HepG2 (cell line): ENCODE data around the gene SLC5A5. TPM values are rescaled to one million over a fixed set of nuclear protein-coding genes. Genes with fewer than 3 reads are reported as not detected.
"Not testable (repeated sequence)": the region's sequence is repeated elsewhere in the genome, so short reads cannot be mapped to it uniquely, and the experiment has no call there.

ENCODE experiments used
- ATAC-seq: fragments of 200-7000 bp; cut with Tn5 transposase; 3 replicates; pipeline ENCODE4 v1.9.1; 2020; ENCODE audit warnings: mild to moderate bottlenecking, moderate library complexity
- BruUV-seq: library from RNA; stranded (reverse); fragments of 400-500 nt; replicated peaks from 2 replicates; lab custom pipeline; 2021; lab: Mats Ljungman, UMichigan
- CTCF ChIA-PET: fragments of 300-600 bp; formaldehyde crosslinking; extraction: SDS; loops from one replicate; lab custom pipeline; 2021; ENCODE audit warnings: low total read pairs, inconsistent platforms, low intra/inter-chr PET ratio; lab: Yijun Ruan, JAX
- POLR2A ChIA-PET: fragments of 350-600 bp; sonication (Branson Sonifier 250); formaldehyde crosslinking; loops from one replicate; lab custom pipeline; 2020; ENCODE audit warnings: antibody characterized with exemption, inconsistent platforms; lab: Yijun Ruan, JAX
- DNase-seq: peaks from one replicate; pipeline ENCODE4 v3.0.0-alpha.2; 2015; ENCODE audit warnings: low spot score
- FAIRE-seq: peaks from 3 replicates; lab custom pipeline; 2011; peaks lifted over from hg19 to GRCh38; lab: Jason Lieb, UNC
- H2AFZ ChIP-seq: one replicate; pipeline ENCODE4 v1.6.1; 2011; ENCODE audit warnings: low read length, inconsistent platforms
- H3K27ac ChIP-seq: fragments of 300-600 bp; 3 replicates; pipeline ENCODE4 v1.8.0; 2011; ENCODE audit warnings: mixed run types, mild to moderate bottlenecking, mixed read lengths, low read length, inconsistent platforms; ENCODE audit not compliant: insufficient read depth; ENCODE audit errors: extremely low read length
- H3K27me3 ChIP-seq, 2 experiments: fragments of 200-600 bp in 1 of 2; 2 replicates in 1 of 2; 3 replicates in 1 of 2; pipeline versions ENCODE4 v1.6.0 to v1.8.0; 2011; ENCODE audit warnings: low read length in 2 of 2, mild to moderate bottlenecking in 2 of 2, moderate library complexity in 2 of 2, inconsistent platforms in 1 of 2; ENCODE audit not compliant: insufficient read depth in 2 of 2, control insufficient read depth in 1 of 2
- H3K36me3 ChIP-seq, 2 experiments: fragments of 200-600 bp in 1 of 2; replicated peaks in 1 of 2; 2 replicates in 1 of 2; 3 replicates in 1 of 2; pipeline versions ENCODE4 v1.5.1 to v1.8.0; 2011; ENCODE audit warnings: low read length in 2 of 2, inconsistent platforms in 1 of 2; ENCODE audit not compliant: insufficient read depth in 2 of 2, control insufficient read depth in 1 of 2
- H3K4me1 ChIP-seq: 2 replicates; pipeline ENCODE4 v1.5.1; 2012; ENCODE audit warnings: low read length, inconsistent platforms; ENCODE audit not compliant: insufficient read depth
- H3K4me2 ChIP-seq: 2 replicates; pipeline ENCODE4 v1.6.0; 2011; ENCODE audit warnings: low read depth, low read length, inconsistent platforms
- H3K4me3 ChIP-seq, 3 experiments: fragments of 200-600 bp in 1 of 3; sonication (generic), shearing (Covaris generic) in 1 of 3; replicated peaks in 1 of 3; 2 replicates each; pipeline ENCODE4 v1.5.1; 2011 to 2016; ENCODE audit warnings: low read length in 3 of 3, inconsistent platforms in 2 of 3, low read depth in 2 of 3, mild to moderate bottlenecking in 2 of 3, control low read depth in 1 of 3, mixed read lengths in 1 of 3; ENCODE audit not compliant: insufficient read depth in 1 of 3
- H3K79me2 ChIP-seq: one replicate; pipeline ENCODE4 v1.6.1; 2011; ENCODE audit warnings: low read length, inconsistent platforms; ENCODE audit not compliant: insufficient read depth
- H3K9ac ChIP-seq: 2 replicates; pipeline ENCODE4 v1.6.0; 2011; ENCODE audit warnings: mild to moderate bottlenecking, low read depth, low read length, inconsistent platforms; ENCODE audit not compliant: insufficient read depth
- H3K9me3 ChIP-seq: 2 replicates; pipeline ENCODE4 v1.5.1; 2012; ENCODE audit warnings: mild to moderate bottlenecking, low read length
- H4K20me1 ChIP-seq: 2 replicates; pipeline ENCODE4 v1.6.0; 2011; ENCODE audit warnings: inconsistent platforms, mild to moderate bottlenecking, low read length, moderate library complexity; ENCODE audit not compliant: insufficient read depth
- ARNTL ChIP-seq: sonication (generic); formaldehyde crosslinking; IDR thresholded peaks from 2 replicates; pipeline ENCODE4 v1.4.0; 2020; ENCODE audit warnings: mild to moderate bottlenecking, missing genetic modification reagents
- KDM6A ChIP-seq: IDR thresholded peaks from 2 replicates; pipeline ENCODE4 v1.6.1; 2016; ENCODE audit warnings: low read depth
- NFYC ChIP-seq: IDR thresholded peaks from 2 replicates; pipeline ENCODE4 v1.6.1; 2016; ENCODE audit warnings: missing genetic modification reagents, missing compliant biosample characterization
- NR3C1 ChIP-seq: sonication (generic); formaldehyde crosslinking; IDR thresholded peaks from 2 replicates; pipeline ENCODE4 v1.4.0; 2020; ENCODE audit warnings: missing genetic modification reagents
- SIX1 ChIP-seq: sonication (generic); formaldehyde crosslinking; IDR thresholded peaks from 2 replicates; pipeline ENCODE4 v1.4.0; 2020; ENCODE audit warnings: missing genetic modification reagents, borderline replicate concordance
- ZFP36L2 ChIP-seq: sonication (generic); formaldehyde crosslinking; IDR thresholded peaks from 2 replicates; pipeline ENCODE4 v1.4.0; 2020; ENCODE audit warnings: missing genetic modification reagents
- WGBS: methylation state at CpG from one replicate; pipeline ENCODE4 v1.1.6; 2017; ENCODE audit warnings: low lambda C conversion rate; 5-methylcytosine and 5-hydroxymethylcytosine counted together
- in situ Hi-C: cut with HindIII; loops from 2 replicates; pipeline ENCODE4 v1.10.0; 2017; ENCODE audit warnings: low pct_unique_long_range_greater_than_20kb; ENCODE audit not compliant: extremely low pct_ligation_motif_present
- intact Hi-C: fragments of 100-400 bp; cut with micrococcal nuclease; formaldehyde crosslinking; loops from one replicate; pipeline ENCODE4 v1.10.0; 2022; ENCODE audit not compliant: unreplicated experiment
- polyA plus RNA-seq, 8 experiments: library from polyadenylated mRNA; depleted of rRNA in 3 of 8; stranded (reverse) in 7 of 8; unstranded in 1 of 8; fragments of >200 nt; fragmentation: Illumina TruSeq in 4 of 8; extraction: Trizol in 4 of 8; gene quantifications; 2 replicates each; pipeline versions ENCODE4 v1.2.1 to v1.2.3, GENCODE V29; 2011 to 2016; ENCODE audit warnings: low read depth in 4 of 8, missing spikeins in 1 of 8, mixed read lengths in 1 of 8; ENCODE audit not compliant: insufficient read depth in 1 of 8
- total RNA-seq, 5 experiments: library from RNA; depleted of rRNA; stranded (reverse); fragments of >200 nt; fragmentation: Illumina TruSeq; extraction: Trizol; gene quantifications; 2 replicates each; pipeline ENCODE4 v1.2.3, GENCODE V29; 2016; ENCODE audit warnings: low read depth in 1 of 5
- TF ChIP-seq, protein P1 (sequence below): sonication (generic); formaldehyde crosslinking; IDR thresholded peaks from 2 replicates; pipeline ENCODE4 v1.8.0; 2022; ENCODE audit warnings: missing genetic modification reagents, mild to moderate bottlenecking, inconsistent platforms, borderline replicate concordance

The SLC5A5 gene
- total and polyA plus RNA-seq, 2 of the 13 experiments (the other 11 are each of a cell fraction or from before 2014, with no cell fraction given): not detected

DNA sequence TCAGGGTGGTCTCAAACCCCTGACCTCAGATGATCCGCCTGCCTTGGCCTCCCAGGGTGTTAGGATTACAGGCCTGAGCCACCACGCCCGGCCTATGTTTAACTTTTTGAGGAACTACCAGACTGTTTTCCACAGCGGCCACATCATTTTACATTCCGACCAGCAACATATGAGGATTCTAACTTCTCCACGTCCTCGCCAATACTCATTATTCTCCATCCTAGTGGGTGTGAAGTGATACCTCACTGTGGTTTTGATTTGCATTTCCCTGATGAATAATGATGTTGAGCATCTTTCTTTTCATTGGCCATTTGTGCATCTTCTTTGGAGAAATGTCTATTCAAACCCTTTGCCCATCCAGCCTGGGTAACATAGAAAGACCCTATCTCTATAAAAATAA, 14.8 kb downstream of the SLC5A5 start:
- BruUV-seq: no TSS peak
- Histone ChIP-seq H3K27ac (no peak overlapping the region), H3K4me2 (no peak overlapping the region), H3K9me3 (no peaks in the 10 kb centered on the region), H3K9ac (no peak overlapping the region), H3K4me1 (no peaks in the 10 kb centered on the region), H3K36me3 (no peaks in the 10 kb centered on the region), H2AFZ (no peak overlapping the region), H3K79me2 (no peaks in the 10 kb centered on the region), H4K20me1 (no peaks in the 10 kb centered on the region), H3K27me3 (peaks cover 0 to 2% of the 10 kb centered on the region in 2 experiments; a peak in 1 of 5 replicates), H3K4me3 (no peak overlapping the region)
- no peak for ATAC-seq
- no peak for DNase-seq
- 17% methylated on average over 7 of the region's 7 CpGs for WGBS
- intact Hi-C loops: no loop called here
- CTCF ChIA-PET: no interaction called here
- POLR2A ChIA-PET: no interaction called here
- FAIRE-seq: no peak
- no peak for TF ChIP-seq NFYC (CRISPR knock-in tag)
- no peak for TF ChIP-seq KDM6A (CRISPR knock-in tag)
- no peak for TF ChIP-seq ZFP36L2
- TF ChIP-seq, protein P1, sequence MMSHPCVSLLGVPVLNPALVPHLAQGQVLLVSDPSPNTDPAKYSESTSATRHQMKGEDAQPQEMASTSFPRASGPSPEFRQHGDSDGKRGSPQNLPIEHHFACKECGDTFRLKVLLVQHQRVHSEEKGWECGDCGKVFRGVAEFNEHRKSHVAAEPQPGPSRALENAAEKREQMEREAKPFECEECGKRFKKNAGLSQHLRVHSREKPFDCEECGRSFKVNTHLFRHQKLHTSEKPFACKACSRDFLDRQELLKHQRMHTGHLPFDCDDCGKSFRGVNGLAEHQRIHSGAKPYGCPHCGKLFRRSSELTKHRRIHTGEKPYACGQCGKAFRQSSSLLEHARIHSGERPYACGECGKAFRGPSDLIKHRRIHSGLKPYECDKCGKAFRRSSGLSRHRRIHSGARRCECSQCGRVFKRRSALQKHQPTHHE (CRISPR knock-in tag): no peak
- TF ChIP-seq ARNTL: no peak
- TF ChIP-seq NR3C1: no peak
- no peak for TF ChIP-seq SIX1
- in situ Hi-C loops: no loop called here

DNA sequence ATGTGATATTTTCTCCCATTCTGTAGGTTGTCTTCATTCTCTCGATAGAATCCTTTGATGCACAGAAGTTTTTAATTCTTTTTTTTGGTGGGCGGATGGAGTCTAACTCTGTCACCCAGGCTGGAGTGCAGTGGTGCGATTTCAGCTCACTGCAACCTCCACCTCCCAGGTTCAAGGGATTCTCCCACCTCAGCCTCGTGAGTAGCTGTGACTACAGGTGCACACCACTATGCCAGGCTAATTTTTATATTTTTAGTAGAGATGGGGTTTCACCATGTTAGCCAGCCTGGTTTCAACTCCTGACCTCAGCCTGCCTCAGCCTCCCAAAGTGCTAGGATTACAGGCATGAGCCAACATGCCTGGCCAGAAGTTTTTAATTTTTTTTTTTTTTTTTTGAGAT, 15.5 kb downstream of the SLC5A5 start:
- H3K27me3 ChIP-seq, ATAC-seq, H3K4me1 ChIP-seq: not testable (repeated sequence)

More for the DNA sequence above, 15.5 kb downstream of the SLC5A5 start:
- intact Hi-C loops, H3K36me3 ChIP-seq, FAIRE-seq, H2AFZ ChIP-seq, H4K20me1 ChIP-seq, CTCF ChIA-PET, H3K4me2 ChIP-seq, DNase-seq, H3K4me3 ChIP-seq, H3K79me2 ChIP-seq, H3K27ac ChIP-seq, in situ Hi-C loops, BruUV-seq, H3K9me3 ChIP-seq, H3K9ac ChIP-seq, POLR2A ChIA-PET: not testable (repeated sequence)
- WGBS: 5% methylated on average over 4 of the region's 4 CpGs
